Endometrial microvascular endothelial cells (primary cell): ENCODE data around the gene TK2. TPM values are rescaled to one million over a fixed set of nuclear protein-coding genes. Genes with fewer than 3 reads are reported as not detected.
"Not testable (repeated sequence)": the region's sequence is repeated elsewhere in the genome, so short reads cannot be mapped to it uniquely, and the experiment has no call there.

Source experiments
- in situ Hi-C: cut with HindIII; loops from 2 replicates; pipeline ENCODE4 v1.10.0; 2017; ENCODE audit warnings: low sequenced_read_pairs, low pct_unique_long_range_greater_than_20kb; ENCODE audit errors: inconsistent ontology term
- total RNA-seq: library from RNA; depleted of rRNA; stranded (reverse); fragments of >200 nt; gene quantifications from one replicate; pipeline ENCODE4 v1.2.3, GENCODE V29; 2015; ENCODE audit errors: inconsistent ontology term

Gene TK2
- total RNA-seq = 24.9 TPM

DNA sequence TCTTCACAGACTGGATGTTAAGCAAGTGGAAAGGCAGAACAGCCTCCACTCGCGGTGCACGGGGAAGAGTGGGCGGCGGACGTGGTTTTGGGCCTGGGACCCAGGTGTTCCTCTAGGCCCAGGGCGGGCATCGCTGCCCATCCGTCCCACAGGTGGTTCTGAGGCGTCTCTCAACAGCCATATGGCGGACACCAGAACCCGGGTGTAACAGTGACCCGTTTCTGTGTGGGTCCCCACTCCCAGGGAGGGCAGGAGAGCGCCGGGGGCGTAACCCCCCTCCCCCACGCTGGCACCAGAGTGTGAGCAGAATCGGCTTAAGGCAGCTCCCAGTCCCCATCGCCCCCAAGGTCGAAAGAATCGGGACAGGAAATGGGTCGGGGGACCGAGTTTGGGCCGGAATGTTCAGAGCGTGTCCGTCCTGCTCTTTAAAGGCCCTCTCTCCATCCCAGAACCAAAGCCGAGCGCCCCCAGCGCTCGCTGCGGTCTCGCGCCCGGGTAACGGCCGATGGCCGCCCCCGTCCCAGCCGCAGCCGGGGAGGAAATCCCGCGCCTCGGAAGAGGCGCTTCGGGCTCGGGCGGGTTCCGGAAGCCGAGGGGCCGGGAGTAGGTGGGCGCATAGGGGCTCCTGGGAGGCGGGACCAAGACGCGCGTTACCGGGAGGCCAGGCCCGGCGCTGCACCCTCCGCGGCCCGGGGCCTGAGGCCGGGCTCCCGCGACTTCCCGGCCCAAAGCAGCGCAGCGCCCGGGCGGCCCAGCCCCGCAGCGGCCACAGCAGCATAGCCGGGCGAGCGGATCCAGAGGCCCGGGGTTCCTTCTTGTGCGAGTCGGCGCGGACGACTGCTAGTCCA is at the start of gene TK2:
TK2 (minus strand) TSS at position 839 of the 848 bp plus-strand sequence; CDS start at position 778, 61 bp downstream.
- in situ Hi-C loops = no loop called here

DNA sequence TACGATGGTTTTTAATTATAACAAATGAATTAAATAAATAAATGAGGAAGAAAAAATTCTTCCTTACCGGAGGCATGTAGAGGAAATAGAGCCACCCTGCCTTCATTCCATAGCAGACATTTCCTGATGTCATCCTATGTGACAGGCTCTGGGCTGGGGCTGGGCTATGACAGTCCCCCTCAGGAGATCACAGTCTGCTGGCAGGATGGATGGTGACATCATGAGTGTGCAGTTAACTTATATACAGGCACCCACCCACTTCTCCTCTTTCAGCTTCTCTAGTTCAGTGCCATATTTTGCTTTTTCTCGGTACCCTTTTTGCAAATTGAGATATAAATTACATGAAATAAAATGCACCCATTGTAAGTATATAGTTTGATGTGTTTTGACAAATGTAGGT is 48.2 kb upstream of the TK2 start:
- in situ Hi-C loops = no loop called here

DNA sequence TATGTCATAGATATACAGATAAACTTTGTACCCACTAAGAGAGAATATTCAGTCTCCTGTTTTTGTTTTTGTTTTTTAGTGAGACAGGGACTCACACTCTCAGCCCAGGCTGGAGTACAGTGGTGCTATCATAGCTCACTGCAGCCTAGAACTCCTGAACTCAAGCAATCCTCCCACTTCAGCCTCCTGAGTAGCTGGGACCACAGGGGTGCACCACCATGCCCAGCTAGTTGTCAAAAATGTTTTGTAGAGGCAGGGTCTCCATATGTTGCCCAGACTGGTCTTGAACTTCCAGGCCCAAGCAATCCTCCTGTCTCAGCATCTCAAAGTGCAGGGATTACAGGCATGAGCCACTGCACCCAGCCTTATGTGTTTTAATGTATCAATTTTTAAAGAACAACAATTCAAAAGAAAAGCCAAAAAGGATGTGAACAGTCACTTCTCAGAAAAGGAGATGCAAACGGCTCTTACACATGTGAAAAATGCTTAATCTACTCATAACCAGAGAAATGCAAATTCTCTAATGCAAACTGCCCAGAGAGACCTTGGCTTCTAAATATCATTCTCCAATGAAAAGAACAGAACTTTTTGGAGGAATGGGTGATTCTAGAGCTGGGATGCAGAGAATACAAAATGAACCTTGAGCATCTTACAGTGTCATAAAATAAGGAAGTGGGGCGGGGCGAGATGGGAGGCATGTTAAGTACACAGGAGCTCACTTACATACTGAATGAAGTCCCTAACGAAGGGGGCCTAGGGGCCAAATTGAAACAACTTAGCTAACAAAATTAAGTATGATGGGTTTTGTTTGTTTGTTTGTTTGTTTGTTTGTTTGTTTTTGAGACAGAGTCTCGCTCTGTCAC is 47.3 kb upstream of the TK2 start:
- in situ Hi-C loops = no loop called here

DNA sequence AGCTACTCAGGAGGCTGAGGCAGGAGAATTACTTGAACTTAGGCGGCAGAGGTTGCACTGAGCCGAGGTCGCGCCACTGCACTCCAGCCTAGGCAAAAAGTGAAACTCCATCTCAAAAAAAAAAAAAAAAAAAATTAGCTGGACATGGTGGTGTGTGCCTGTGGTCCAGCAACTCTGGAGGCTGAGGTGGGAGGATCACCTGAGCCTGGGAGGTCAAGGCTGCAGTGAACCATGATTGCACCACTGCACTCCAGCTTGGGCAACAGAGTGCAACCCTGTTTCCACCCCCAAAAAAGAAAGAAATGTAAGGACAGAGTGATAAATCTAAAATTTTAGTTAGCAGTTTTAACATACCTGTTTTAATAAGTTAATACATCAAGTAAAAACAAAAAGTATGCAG is 46.6 kb upstream of the TK2 start:
- in situ Hi-C loops = not testable (repeated sequence)

DNA sequence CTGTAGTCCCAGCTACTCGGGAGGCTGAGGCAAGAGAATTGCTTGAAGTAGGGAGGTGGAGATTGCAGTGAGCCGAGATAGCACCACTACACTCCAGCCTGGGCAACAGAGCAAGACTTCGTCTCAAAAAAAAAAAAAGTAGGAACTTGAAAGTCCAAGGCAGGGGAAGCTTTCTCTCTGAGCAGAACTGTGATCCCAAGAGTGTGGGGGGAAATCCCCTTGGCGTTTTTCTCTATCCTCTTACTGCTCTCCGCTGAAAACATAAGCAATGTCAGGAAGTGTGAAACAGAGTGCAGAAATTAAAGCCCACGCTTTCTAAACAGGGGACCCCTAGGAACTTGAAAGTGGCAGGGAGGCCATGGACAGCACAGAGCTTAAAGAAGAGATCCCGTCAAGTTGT is 44.8 kb upstream of the TK2 start:
- in situ Hi-C loops = no loop called here

DNA sequence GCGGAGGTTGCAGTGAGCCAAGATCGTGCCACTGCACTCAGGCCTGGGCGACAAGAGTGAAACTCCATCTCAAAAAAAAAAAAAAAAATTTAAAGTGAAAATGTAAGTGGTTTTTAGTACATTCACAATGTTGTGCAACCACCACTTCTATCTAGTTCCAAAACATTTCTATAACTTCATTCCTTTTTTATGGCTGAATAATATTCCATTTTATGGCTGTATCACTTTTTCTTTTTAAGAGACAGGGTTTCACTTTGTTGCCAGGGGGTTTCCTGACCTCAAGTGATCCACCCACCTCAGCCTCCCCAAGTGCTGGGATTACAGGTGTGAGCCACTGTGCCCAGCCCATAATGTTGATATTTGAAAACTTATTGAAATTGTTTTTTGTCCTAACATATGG is 42.9 kb upstream of the TK2 start:
- in situ Hi-C loops = no loop called here

DNA sequence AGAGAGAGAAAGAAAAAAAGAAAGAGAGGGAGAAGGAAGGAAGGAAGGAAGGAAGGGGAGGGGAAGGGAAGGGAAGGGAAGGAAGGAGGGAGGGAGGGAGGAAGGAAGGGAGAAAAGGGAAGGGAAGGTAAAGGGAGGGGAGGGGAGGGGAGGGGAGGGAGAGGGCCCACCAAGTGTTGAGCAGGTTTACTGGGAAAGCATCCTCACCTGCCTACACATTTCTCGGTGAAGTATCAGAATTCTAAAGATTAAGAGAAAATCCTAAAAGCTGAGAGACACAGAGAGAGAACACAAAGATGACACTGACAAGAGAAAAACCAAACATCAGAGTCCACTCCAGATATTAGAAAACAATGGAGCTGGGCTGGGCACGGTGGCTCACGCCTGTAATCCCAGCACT is 42.3 kb upstream of the TK2 start:
- in situ Hi-C loops = no loop called here

DNA sequence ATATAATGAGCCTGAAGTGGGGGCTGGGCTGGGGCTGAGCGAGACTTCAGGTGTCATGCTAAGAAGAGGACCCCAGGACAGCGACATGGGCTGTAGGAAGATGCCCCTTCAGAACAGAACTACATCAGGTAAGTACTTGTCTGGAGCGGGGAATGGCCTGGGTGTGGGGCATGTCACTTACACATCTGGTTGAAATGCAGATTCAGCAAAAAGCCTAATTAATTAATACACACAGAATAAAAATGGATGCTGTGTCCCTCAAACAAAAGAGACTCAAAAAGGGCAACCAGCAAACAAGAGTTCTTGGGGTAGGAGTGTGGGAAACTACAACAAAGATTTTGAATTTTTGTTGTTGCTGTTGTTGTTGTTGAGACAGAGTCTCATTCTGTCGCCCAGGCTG is 41.1 kb upstream of the TK2 start:
- in situ Hi-C loops = no loop called here

DNA sequence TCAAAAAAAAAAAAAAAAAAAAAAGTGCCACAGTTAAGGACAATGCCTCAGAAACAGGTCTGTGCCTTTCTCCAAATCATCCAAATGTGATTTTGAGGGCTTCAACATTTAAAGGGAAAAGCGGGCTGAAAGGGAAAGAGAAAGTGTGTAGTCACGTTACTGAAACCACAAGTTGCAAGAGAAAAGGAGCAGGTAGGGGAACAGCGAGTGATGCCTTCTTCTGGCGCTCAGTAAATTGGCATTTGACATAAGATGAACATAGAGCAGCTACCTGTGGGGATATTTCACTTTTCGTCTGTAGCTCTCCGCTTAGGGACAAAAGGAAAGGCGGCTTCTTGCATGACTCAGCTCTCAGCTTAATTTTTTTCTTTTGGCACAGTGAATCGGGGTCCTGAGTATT is 40.4 kb upstream of the TK2 start:
- in situ Hi-C loops = no loop called here

DNA sequence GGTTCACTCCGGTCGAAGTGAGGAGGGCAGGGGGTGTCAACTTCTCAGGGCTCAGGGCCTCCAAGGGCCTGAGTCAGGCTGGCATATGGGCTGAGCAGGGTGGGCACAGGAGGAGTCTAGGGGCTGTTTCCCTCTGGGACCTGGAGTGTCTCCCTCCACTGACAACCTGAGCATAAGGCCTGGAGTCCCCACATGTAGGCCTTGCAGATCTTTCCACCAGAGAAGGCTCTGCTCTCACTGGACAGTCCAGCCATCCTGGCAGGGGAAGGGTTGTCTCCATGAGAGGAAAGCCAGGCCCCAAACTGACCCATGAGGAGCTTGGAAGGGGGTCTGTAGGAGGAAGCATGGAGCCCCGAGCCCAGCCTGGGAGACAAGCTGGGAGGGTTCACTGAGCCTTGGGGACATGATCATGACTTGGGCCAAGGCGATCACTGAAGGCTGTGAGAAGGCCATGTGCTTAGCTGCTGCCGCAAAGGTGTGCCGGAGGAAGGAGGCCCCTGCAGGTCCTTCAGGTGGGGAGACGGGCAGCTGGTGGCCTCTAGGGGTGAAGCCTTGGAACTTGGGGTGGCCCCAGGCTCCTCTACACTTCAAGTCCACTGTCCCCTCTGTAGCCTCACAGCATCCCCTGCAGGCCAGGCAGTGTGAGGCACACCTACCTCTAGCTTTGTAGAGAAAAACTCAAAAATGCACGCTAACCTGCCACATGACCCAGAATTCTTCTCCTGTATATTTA is 39.2 kb upstream of the TK2 start:
- in situ Hi-C loops = no loop called here

DNA sequence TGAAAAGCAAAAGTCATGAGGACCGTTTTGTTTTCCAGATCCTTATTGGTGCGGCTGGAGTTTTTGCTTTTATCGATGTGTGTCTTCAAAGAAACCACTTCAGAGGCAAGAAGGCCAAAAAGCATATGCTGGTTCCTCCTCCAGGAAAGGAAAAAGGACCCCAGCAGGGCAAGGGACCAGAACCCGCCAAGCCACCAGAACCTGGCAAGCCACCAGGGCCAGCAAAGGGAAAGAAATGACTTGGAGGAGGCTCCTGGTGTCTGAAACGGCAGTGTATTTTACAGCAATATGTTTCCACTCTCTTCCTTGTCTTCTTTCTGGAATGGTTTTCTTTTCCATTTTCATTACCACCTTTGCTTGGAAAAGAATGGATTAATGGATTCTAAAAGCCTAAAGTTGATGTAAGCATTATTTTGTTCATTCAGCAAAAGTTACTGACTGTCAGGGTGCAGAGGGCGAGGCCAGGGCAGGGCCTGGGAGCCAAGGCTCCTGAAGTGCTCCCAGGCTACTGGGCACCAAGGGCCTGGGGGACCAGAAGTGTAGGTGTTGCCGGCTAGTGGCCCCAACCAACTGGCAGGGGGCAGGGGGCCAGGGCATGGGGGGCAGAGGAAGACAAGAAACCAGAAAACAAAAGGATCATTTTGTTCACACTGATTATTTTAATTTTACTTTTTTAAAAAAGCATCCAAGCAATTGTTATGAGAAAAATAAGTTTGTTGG is 38.1 kb upstream of the TK2 start:
- in situ Hi-C loops = no loop called here

DNA sequence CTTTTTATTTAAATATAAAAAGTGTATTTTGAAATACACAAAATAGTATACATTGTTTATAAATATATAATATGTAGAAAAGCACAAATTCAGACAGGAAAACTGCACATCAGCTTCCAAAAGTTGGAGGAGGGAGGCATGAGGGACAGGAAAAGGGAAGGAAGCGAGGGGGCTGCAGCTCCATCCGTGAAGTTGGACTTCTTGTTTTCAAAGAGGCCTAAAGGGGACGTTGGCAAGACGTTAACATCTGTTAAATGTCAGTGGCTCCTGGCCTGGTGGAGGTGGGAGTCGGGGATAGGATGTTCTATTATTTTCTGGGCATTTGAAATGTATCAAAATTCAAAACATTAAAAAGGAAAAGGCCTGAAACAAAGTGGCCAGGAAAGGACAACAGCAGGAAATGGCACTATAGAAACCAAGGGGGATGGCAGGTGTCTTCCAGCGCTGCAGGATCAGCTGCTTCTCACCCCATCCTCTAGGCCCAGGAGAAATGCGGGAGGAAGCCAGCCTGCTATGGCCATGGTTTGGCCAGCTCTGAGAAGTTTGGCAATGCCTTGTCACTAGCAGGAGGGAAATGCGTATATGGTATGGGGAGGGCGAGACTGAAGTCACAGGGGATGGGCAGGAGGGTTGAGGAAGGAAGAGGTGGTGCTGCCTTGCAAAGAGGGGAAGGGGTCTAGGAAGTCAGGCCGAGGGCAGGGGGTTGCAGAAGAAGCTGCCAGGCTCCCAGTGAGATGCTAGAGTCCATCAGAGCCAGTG is 35.7 kb upstream of the TK2 start:
- in situ Hi-C loops = no loop called here

DNA sequence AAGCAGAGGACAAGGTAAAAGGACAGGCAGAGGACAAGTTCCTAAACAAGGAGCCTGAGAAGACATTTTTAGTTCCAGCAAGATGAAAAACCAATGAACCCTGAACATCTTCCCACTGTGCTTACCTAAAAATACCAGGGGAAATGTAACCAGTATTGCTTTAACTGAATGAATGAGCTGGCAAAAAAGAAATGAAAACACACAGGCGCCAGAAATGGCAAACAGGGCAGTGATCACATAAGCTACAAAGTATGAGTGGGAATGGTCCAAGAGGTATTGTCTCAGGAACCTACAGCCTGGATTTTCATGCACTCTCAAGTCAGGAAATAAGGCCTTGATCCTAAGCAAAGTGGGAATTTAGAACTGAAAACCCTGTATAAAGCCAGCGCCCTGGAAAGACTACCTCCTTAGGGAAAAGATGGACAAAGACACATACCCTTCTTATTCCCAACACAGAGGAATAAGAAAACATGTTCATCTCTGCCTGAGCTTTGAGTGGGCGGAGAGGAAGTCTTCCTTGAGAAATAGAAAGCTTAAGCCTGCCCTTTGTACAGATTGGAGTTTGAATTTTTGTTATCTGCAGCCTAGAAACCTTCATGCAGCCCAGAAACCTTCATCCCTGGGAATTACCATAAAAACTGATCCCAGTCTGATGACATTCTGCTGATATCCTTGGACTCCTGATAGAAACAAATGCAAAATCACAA is 31.5 kb upstream of the TK2 start:
- in situ Hi-C loops = loop anchor here (5.0 kb wide), 1 partner anchor 59 kb away; no protein-coding TSS in a partner anchor

DNA sequence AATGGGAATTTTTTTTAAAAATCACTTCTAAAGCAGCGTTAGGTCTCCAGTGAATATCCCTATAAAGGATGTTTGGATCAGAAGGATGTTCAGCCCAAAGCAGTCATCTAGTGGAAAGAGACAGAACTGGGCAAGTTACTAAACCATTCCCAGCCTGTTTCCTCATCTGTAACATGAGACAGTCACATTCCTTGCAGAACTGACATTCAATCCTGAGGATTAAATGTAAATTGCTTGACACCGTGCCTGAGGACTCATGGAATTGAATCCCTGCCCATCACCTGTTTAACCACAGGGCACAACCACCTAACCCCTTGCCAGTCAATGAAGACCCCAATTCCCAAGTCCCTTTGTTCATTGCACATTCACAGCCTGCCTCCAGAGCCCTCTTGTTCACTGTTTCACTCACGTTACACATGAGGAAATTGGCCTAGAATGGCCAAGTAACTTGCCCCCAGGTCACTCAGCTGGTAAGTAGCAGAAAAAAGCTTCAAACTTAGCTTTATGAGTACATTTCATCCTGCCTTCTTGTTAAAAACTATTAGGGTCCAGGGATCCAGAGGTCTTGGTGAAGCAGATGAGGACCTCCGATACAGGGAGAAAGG is 30.8 kb upstream of the TK2 start:
- in situ Hi-C loops = loop anchor here (5.0 kb wide), 1 partner anchor 58 kb away; no protein-coding TSS in a partner anchor

DNA sequence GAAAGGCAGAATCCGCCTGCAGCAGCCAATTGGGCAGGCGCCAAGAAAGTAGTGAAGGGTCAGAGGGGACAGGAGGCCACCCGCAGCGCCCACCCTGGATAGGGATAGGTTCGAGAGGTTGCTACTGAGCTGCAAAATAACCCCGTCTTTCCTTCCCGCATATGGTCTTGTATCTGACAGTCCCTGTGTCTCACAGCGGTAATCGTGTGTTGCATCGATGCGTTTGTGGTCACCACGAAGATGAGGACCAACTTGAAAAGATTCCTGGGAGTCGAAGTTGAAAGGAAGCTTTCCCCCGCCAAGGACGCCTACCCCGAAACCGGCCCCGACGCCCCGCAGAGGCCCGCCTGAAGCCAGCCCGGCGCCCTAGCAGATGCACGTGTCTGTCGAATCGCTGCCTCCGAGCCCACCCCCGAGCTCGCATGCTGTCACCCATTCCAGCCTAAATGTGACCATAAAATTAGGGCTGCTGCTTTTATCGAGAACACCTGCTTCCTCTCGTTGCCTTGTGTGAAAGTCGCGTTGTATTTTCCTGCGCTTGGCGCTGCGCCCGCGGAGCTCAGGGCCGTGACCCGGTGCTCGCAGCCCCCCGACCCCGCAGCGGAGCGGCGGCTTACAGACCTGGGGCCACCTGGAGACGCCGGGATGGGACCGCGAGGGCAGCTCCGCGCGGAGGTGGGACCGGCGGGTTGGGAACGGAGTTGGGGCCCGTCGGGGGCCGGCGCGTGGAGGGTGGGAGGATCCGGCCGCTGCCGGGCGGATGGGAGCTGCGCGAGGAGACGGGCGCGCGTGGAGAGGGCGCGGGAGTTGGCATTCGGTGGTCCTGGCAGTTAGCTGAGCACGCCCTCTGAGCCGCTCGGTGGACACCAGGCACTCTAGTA is 29.0 kb upstream of the TK2 start, which contains the start of gene CMTM2:
CMTM2 (plus strand) TSS at position 813 of the 881 bp plus-strand sequence. CDS start 145 bp downstream, outside the sequence.
- in situ Hi-C loops = loop anchor here (10.0 kb wide), 1 partner anchor 86 kb away; no protein-coding TSS in a partner anchor

DNA sequence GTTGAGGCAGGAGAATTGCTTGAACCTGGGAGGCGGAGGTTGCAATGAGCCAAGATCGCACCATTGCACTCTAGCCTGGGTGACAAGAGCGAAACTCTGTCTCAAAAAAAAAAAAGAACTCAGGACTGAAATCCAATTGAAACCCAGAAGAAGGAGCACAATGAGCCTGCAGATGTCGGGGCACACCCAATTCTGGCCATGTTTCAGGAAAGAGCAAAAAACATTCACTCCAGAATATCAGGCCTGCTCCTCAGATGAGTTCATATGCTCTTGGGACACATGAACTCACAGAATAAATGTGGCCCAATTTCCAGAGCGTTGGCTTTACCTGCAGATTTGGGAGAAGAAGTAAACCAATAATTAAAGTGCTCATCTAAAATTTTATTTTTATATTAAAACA is 26.4 kb upstream of the TK2 start:
- in situ Hi-C loops = loop anchor here (10.0 kb wide), 1 partner anchor 89 kb away; no protein-coding TSS in a partner anchor
